Glomerular visceral epithelial cell (primary cell): ENCODE results near the gene USE1.

Experiments
- DNase-seq: peaks from one replicate; pipeline ENCODE4 v3.0.0-alpha.2; 2016; ENCODE audit errors: extremely low spot score

USE1 gene

DNA sequence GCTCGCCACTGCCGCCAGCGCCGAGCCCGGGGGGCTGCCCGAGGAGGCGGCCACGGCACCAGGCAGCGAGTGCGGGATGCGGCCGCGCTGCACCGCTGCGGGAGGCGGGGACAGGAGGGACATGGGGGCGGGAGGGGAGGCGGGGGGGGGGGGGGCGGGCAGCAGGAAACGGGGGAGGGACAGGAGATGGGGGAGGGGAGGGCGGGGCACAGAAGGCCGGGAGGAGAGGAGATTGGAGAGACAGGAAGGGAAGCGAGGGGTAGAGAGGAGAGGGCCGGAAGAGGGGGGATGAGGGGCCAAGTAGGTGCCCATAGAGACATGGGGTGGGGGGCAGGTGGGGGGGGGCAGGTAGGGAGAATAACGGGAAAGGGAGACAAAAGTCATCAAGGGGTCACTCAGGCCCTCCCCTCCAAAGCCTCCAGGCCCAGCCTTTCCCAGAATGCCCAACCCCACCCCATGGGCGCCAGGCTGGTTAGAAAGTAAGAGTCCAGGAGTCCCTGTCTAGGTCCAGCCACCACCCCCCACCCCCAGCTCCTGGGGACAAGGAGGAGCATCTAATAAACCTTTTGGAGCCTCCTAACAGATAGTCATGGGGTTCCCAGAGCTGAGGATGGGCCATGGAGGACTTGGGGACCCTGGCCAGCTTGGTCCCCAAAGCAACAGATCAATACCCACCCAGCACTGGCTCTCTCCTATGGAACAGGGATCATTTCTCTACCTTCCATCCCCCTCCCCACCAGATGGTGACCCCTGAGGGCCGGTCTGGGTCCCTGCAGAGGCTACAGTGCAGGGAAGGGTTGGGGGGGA, 21.0 kb downstream of the USE1 start:
- DNase-seq = peak; percentile 60

DNA sequence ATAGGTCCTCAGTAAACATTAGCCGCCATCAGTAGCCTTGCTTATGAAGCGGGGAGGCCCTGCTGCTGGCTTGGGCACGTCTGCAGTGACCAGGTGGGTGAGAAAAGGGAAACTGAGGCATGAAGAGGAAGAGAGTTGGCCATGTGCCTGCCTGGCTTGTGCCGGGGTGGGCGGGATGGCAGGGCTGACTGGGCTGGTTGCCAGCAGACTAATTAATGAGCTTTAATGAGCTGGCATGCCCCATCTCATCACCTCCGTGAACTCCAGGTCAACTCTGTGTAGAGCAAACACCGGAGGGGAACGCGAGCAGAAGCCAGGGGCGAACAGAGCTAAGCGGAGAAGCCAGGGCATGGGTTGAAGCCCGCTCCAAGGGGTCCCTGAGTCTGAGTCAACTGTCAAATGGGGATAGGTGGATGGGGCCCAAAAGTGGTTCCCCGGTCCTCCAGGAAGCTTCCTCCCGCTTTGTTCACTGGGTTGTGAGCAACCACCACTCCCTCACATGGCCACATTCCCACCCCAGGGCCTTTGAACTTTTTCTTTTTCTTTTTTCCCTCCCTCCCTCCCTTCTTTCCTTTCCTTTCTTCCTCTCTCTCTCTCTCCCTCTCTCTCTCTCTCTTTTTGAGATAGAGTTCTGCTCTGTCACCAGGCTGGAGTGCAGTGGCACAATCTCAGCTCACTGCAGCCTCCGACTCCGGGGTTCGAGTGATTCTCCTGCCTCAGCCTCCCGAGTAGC, 21.8 kb downstream of the USE1 start:
- DNase-seq = no peak

GRCh38 chr19:17237747-17238706, 22.9 kb downstream of the USE1 start:
- no peak for DNase-seq

DNA sequence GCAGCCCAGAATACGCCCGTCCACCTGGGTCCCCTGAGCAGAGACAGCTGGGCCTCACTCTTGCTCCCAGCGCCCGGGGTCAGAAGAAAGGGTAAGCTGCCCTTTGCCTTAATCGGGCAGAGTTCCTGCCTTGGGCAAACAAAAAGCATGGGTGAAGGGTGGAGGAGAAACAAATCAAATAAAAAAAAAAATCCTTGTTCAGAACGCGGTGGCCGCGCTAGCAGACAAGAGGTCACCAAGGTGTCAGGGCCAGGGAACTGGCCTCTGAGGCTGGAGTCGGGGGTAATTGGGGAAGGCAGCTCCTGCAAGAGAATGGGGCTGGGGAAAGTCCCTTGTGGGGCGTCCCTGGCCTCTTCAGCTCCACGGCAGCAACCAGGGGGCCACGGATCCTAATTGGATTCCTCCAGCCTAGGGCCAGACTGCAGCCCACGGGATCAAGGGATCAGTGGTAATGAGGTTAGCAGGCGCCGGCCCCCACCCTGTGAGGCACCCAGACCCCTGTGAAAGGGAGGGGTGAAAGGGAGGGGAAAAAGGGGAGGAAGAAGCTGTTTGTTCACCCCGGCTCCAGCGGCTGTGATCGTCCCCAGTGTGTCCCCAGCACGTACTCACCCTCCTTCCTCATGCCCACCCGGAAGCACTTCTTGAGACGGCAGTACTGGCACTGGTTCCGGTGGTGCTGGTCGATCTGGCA, 25.1 kb downstream of the USE1 start:
- no peak for DNase-seq

GRCh38 chr19:17240826-17241399, 25.8 kb downstream of the USE1 start:
- DNase-seq = no peak

DNA sequence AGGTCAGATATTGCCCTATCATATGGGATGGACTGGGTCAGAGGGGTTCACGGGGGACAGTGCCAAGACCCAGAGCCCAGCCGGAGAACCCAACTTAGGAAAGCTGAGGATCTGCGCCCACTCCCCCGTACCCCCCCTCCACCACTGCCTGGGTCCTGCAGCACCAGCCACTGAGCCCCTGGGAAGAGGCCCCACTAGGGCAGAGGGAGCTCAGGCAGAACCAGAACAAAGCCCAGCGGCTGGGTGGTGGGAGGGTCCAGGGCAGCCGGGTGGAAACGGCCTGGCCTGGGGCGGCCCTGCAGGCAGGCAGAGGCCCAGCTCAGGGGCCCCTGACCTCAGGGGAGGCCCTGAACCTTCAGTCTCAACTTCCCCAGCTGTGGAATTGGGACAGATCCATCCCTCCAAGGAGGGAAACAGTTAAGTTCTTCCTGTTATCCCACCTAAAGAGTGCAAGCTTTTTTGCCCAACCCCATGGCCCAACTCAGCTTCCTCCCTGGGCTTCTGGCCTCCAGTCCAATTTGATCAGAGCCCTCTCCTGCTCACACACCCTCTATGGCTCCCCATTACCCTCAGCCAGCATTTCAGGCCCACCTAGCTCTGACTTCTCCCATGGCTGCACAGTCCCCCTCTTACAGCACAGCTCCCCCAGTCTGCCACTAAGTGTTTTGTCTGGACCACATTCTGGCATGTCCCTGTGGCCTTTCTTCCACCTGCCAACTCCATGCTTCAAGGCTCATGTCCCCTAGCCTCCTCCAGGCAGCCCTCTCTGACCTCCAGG, 27.5 kb downstream of the USE1 start:
- DNase-seq = no peak

DNA sequence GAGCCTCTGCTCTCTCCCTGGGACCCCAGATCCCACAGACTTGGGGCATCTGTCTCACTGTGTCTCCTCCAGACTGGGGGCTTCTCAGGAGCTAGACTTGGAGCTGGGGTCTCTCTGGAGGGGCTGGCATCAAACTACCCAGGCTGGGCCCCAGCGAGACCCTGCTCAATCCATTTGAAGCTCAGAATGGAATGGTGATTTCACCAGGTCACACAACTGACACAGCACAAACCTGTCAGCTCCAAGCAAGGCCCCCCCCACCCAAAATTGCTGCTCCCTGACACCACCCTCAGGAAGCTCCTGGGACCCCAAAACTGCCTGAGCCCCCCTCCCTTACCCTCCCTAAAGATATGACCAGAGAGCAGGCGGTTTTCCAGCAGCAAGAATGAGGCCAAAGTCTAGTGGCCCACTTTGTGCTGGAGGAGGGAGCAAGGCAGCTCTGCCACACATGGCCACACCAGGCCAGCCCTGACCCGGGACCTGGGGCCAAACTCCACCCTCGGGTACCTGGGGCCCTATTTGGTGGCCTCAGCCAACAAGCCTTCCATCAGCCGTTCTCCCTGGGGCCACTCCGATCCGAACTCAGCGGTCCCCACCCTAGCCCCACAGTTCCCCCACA, 28.2 kb downstream of the USE1 start:
- no peak for DNase-seq

DNA sequence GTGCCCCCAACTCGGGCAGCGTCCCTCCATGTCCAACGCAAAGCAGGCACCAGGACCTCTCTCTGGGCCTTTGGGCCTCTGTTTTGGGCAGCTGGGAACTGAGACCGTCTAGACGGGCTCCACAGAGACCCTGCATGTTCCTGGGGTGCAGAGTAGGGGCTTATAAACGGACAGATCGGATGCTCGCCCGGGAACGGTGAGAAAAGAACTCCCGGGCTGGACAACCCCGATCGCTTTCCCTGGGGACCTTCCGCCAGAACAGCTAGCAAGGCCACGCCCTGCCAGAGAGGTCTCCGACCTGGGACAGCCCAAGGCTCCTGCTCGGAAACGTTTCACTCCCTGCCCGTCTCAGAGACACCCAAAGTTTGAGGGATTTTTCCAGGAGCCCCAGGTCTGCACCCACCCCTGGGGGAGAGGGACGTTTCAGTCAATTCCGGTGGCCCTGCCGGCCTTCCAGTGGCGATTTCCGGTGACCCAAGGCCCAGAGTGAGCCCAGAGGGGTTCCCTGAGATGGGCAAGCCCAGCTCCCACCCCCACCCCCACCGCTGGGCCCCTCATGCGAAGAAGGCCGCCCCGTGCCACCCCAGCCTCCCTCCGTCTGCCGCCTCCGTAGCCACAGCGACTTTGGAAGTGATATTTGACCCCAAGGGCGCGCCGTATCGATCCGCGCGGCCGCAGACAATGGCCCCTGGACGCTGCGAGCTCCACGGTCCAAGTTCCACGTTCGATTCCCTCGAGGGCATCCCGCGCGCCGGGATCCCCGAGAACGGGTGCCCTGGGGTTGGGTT, 28.9 kb downstream of the USE1 start:
- peak; percentile 61 for DNase-seq

DNA sequence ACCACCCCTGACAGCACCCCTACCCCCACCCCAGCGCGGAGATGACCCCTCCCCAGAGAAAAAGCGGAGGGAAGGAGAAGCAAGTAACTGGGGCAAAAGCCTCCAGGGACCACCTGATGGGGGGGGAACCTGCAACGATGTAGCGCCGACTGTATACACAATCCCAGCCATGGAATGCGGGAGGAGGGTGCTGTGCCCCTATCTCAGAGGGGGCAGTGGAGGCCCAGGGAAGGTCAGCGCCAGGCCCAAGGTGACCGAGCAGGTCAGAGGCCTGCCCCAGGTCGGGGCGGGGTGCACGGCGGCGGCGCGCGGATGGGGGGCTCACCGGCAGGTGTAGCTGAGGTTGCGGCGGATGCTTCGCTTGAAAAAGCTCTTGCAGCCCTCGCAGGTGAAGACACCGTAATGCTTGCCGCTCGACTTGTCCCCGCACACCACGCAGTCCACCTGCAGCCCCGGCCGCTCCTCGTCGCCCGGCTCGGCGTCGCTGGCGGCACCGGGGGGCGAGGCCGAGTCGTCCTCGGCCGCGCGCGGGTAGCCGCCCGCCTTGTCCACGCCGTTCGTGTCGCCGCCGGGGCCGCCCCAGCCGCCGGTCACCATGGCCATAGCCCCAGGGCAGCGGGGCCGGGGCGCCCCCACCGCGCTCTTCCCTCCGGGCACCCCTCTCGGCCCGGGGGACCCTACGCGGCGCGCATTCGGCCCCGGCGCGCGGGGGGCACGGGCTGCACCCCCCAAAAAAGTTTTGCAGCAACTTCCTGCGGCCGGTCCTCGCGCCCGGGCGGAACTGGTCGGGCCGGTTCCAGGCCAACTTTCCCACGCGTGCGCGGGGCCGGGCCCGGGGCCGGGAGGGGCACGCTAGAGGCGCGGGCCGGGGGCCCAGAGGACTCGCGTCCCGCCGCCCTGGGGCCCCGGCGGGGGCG, 29.7 kb downstream of the USE1 start:
- DNase-seq = no peak

- no peak for DNase-seq
Observed at GRCh38 chr19:17245535-17245984, 30.4 kb downstream of the USE1 start, which contains the start of gene NR2F6. Gene NR2F6, minus strand, starts transcription at chr19:17245919. Its CDS starts 699 bp downstream, at chr19:17245220.

DNA sequence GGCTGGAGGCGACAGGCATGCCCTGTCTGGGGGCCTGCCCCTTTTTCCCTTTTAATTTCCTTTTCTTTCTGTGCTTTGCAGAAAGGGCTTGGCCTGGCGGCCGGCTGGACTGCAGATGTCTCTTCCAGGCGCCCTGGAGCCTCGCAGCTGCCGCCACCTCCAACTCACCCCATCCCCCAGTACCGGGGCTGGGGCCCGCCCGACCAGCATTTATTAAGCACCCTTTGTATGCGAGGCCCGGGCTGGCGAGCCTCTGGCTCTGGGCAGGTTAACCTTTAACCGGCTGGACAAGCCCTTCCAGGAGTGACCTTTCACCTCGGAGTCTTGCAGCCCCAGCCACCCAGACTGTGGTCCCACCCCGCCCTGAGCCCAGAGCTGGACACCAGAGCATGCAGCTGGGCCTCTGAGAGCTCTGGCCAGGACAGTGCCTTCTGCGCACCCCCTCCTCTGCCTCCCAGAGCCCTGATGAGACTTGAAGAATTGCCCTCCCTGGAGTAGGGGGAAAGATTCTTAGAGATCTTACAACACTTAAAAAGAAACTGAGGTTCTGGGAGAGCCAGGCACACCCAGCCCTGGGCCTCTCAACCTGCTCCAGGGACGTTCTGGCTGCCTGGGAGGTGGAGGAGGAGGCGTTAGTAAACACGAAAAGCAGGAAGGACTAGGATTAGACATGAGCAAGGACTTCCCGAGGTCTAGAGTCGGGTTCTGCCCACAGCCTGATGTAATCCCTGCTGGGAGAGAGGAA, 31.7 kb downstream of the USE1 start:
- no peak for DNase-seq

- DNase-seq = no peak
Observed at GRCh38 chr19:17248011-17248776, 33.0 kb downstream of the USE1 start.

DNA sequence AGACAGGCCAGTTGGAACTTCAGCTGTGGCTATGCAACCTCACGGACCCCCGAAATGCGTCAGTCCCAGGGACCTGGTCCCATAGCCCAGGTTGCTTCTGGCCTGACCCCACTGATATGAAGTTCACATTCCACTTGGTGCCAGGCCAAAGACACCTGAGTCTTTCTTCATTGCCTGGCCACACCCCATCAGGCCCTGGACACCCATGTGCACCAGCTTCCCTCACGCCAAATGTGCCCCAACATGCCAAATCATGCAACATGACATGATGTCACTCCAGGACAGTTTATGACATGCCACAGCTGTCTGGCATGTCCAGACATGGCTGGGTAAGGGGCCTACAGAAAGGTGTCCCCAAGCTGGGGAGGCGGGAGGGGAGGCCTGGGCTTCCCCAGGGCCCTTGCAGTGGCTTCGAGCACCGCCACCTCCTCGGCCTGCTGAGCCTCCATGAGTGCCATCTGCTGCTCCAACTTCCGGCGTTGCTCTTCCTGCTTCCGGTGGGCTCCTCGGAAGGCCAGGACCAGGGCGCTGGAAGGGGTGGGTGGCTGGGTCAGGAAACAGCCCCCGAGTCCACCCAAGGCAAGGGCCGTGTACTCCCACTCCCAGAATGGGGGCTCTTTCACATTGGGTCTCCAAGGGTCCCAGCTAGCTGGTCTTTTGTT, 34.9 kb downstream of the USE1 start:
- DNase-seq = no peak

- no peak for DNase-seq
Observed at GRCh38 chr19:17254636-17255035, 39.5 kb downstream of the USE1 start.

DNA sequence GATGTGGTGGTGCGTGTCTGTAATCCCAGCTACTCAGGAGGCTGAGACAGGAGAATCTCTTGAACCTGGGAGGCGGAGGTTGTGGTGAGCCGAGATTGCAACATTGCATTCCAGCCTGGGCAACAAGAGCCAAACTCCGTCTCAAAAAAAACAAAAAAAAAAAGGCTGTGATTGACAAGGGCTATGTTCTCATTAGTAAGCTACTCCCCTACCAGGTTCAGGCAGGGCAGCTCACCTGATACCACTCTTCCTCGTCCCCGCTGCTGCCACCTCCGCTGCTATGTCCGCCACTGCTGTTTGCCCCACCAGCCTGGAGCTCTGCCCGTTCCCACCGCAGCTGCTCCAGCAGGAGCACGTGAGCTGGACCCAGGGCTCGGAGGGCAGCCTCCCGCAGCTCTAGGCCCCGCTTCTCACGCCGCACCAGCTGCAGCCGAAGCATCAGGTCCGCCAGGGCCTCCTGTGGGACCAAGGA, 40.0 kb downstream of the USE1 start:
- no peak for DNase-seq

- no peak for DNase-seq
Observed at GRCh38 chr19:17256130-17256529, 41.0 kb downstream of the USE1 start.
